ENCODE data around the gene PPARD.

PPARD gene

GRCh38 chr6:35376281-35376680 lies 33.9 kb downstream of the PPARD start:
- TF ChIP-seq, protein P1, sequence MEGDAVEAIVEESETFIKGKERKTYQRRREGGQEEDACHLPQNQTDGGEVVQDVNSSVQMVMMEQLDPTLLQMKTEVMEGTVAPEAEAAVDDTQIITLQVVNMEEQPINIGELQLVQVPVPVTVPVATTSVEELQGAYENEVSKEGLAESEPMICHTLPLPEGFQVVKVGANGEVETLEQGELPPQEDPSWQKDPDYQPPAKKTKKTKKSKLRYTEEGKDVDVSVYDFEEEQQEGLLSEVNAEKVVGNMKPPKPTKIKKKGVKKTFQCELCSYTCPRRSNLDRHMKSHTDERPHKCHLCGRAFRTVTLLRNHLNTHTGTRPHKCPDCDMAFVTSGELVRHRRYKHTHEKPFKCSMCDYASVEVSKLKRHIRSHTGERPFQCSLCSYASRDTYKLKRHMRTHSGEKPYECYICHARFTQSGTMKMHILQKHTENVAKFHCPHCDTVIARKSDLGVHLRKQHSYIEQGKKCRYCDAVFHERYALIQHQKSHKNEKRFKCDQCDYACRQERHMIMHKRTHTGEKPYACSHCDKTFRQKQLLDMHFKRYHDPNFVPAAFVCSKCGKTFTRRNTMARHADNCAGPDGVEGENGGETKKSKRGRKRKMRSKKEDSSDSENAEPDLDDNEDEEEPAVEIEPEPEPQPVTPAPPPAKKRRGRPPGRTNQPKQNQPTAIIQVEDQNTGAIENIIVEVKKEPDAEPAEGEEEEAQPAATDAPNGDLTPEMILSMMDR (conservative IDR thresholded peaks at IDR 0.05; ENCODE audit: low read length): no peak
- no peak for TF ChIP-seq EZH2phosphoT487 (IDR thresholded peaks at IDR 0.05; ENCODE audit: borderline replicate concordance)
- Histone ChIP-seq H3K4me1 (ENCODE audit: insufficient read depth, low read length, poor library complexity, severe bottlenecking) (no peaks in the 10 kb centered on the region), H2AFZ (ENCODE audit: low read length) (no peak overlapping the region), H3K9me2 (replicated peaks; ENCODE audit: low read depth, low read length) (no peaks in the 10 kb centered on the region), H3K4me2 (ENCODE audit: low read depth, low read length, poor library complexity, severe bottlenecking) (no peak overlapping the region), H3K9me3 (ENCODE audit: insufficient read depth, low read depth, low read length) (no peaks in the 10 kb centered on the region), H3F3A (ENCODE audit: low read depth) (no peaks in the 10 kb centered on the region), H3K4me3 (ENCODE audit: low read length, poor library complexity, severe bottlenecking) (no peak overlapping the region), H4K20me1 (ENCODE audit: insufficient read depth, low read length, poor library complexity, severe bottlenecking) (no peaks in the 10 kb centered on the region), H3K36me3 (ENCODE audit: insufficient read depth, low read length) (no peaks in the 10 kb centered on the region), H3K9ac (ENCODE audit: low read depth, low read length, poor library complexity, severe bottlenecking) (no peak overlapping the region), H3K27me3 (ENCODE audit: insufficient read depth, low read length, poor library complexity, severe bottlenecking) (no peaks in the 10 kb centered on the region), H3K79me2 (ENCODE audit: insufficient read depth, low read length) (no peaks in the 10 kb centered on the region)

- no peaks in the 10 kb centered on the region for H3K27me3 ChIP-seq (ENCODE audit: insufficient read depth, low read length, poor library complexity, severe bottlenecking)
- H3K4me3 ChIP-seq (ENCODE audit: low read length, poor library complexity, severe bottlenecking): no peak overlapping the region
- no peaks in the 10 kb centered on the region for H3K36me3 ChIP-seq (ENCODE audit: insufficient read depth, low read length)
- H3K9ac ChIP-seq (ENCODE audit: low read depth, low read length, poor library complexity, severe bottlenecking): no peak overlapping the region
- H3K9me3 ChIP-seq (ENCODE audit: insufficient read depth, low read depth, low read length): no peaks in the 10 kb centered on the region
- no peaks in the 10 kb centered on the region for H3K4me1 ChIP-seq (ENCODE audit: insufficient read depth, low read length, poor library complexity, severe bottlenecking)
- H2AFZ ChIP-seq (ENCODE audit: low read length): no peak overlapping the region
- no peaks in the 10 kb centered on the region for H3K9me2 ChIP-seq (replicated peaks; ENCODE audit: low read depth, low read length)
- no peaks in the 10 kb centered on the region for H4K20me1 ChIP-seq (ENCODE audit: insufficient read depth, low read length, poor library complexity, severe bottlenecking)
- no peak overlapping the region for H3K4me2 ChIP-seq (ENCODE audit: low read depth, low read length, poor library complexity, severe bottlenecking)
- no peak for TF ChIP-seq EZH2phosphoT487 (IDR thresholded peaks at IDR 0.05; ENCODE audit: borderline replicate concordance)
- TF ChIP-seq, protein P1 (conservative IDR thresholded peaks at IDR 0.05; ENCODE audit: low read length): no peak
- no peaks in the 10 kb centered on the region for H3K79me2 ChIP-seq (ENCODE audit: insufficient read depth, low read length)
- no peaks in the 10 kb centered on the region for H3F3A ChIP-seq (ENCODE audit: low read depth)
Measured at GRCh38 chr6:35377002-35377401, 34.6 kb downstream of the PPARD start.

GRCh38 chr6:35378261-35378660 lies 35.9 kb downstream of the PPARD start:
- H3K27me3 ChIP-seq (ENCODE audit: insufficient read depth, low read length, poor library complexity, severe bottlenecking): no peaks in the 10 kb centered on the region
- no peaks in the 10 kb centered on the region for H3K4me1 ChIP-seq (ENCODE audit: insufficient read depth, low read length, poor library complexity, severe bottlenecking)
- TF ChIP-seq, protein P1 (conservative IDR thresholded peaks at IDR 0.05; ENCODE audit: low read length): no peak
- TF ChIP-seq EZH2phosphoT487 (IDR thresholded peaks at IDR 0.05; ENCODE audit: borderline replicate concordance): no peak
- no peak overlapping the region for H3K4me2 ChIP-seq (ENCODE audit: low read depth, low read length, poor library complexity, severe bottlenecking)
- H3K9ac ChIP-seq (ENCODE audit: low read depth, low read length, poor library complexity, severe bottlenecking): no peak overlapping the region
- no peaks in the 10 kb centered on the region for H3K79me2 ChIP-seq (ENCODE audit: insufficient read depth, low read length)
- no peaks in the 10 kb centered on the region for H3K36me3 ChIP-seq (ENCODE audit: insufficient read depth, low read length)
- no peak overlapping the region for H3K4me3 ChIP-seq (ENCODE audit: low read length, poor library complexity, severe bottlenecking)
- no peak overlapping the region for H2AFZ ChIP-seq (ENCODE audit: low read length)
- H3K9me3 ChIP-seq (ENCODE audit: insufficient read depth, low read depth, low read length): no peaks in the 10 kb centered on the region
- H3F3A ChIP-seq (ENCODE audit: low read depth): no peaks in the 10 kb centered on the region
- no peaks in the 10 kb centered on the region for H3K9me2 ChIP-seq (replicated peaks; ENCODE audit: low read depth, low read length)
- no peaks in the 10 kb centered on the region for H4K20me1 ChIP-seq (ENCODE audit: insufficient read depth, low read length, poor library complexity, severe bottlenecking)
